Measurements from ENCODE around the gene MICAL3.

GRCh38 chr22:17969701-17970113, 54.7 kb downstream of the MICAL3 start:
- no peak for TF ChIP-seq CTCF (IDR thresholded peaks at IDR 0.05; ENCODE audit: low read depth, low read length)
- no peak for TF ChIP-seq EZH2phosphoT487 (IDR thresholded peaks at IDR 0.05; ENCODE audit: low read depth)

Measured in OCI-LY3 (cell line).